B cell (primary cell): ENCODE measurements around the gene YARS2.

Source experiments
- EZH2 ChIP-seq: IDR thresholded peaks from 2 replicates; pipeline ENCODE4 v1.6.1; 2012; ENCODE audit warnings: borderline replicate concordance, low read depth, mild to moderate bottlenecking, moderate library complexity, low read length; ENCODE audit not compliant: insufficient read depth, poor library complexity, severe bottlenecking
- TF ChIP-seq, protein P1 (sequence below): fragments of 200-600 bp; IDR thresholded peaks from one replicate; pipeline ENCODE4 v1.8.0; 2022; ENCODE audit warnings: antibody characterized with exemption, mild to moderate bottlenecking

- TF ChIP-seq EZH2 = no peak
- TF ChIP-seq, protein P1, sequence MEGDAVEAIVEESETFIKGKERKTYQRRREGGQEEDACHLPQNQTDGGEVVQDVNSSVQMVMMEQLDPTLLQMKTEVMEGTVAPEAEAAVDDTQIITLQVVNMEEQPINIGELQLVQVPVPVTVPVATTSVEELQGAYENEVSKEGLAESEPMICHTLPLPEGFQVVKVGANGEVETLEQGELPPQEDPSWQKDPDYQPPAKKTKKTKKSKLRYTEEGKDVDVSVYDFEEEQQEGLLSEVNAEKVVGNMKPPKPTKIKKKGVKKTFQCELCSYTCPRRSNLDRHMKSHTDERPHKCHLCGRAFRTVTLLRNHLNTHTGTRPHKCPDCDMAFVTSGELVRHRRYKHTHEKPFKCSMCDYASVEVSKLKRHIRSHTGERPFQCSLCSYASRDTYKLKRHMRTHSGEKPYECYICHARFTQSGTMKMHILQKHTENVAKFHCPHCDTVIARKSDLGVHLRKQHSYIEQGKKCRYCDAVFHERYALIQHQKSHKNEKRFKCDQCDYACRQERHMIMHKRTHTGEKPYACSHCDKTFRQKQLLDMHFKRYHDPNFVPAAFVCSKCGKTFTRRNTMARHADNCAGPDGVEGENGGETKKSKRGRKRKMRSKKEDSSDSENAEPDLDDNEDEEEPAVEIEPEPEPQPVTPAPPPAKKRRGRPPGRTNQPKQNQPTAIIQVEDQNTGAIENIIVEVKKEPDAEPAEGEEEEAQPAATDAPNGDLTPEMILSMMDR = no peak
These were observed 16.4 kb downstream of the YARS2 start for GRCh38 chr12:32739279-32739678.
